ENCODE measurements around the gene MESP2. TPM values are rescaled to one million over a fixed set of nuclear protein-coding genes. Genes with fewer than 3 reads are reported as not detected.
"Not testable (repeated sequence)": the region's sequence is repeated elsewhere in the genome, so short reads cannot be mapped to it uniquely, and the experiment has no call there.

MESP2 gene
- polyA plus RNA-seq, 6 donors from 2014 or later: not detected

GRCh38 chr15:89777073-89777751, 1.1 kb downstream of the MESP2 start:
- H3K4me1 Mint-ChIP-seq: peaks cover 5 to 13% (median 10%) of the 10 kb centered on the region in 3 donors
- H3K36me3 Mint-ChIP-seq: no peaks in the 10 kb centered on the region
- H3K27ac Mint-ChIP-seq: no peak overlapping the region
- peaks cover 16 to 36% (median 25%) of the 10 kb centered on the region in 3 donors for H3K27me3 Mint-ChIP-seq
- peak overlapping the region in 7 of 8 donors; percentile 22 to 76 (median 55) for H3K4me3 Mint-ChIP-seq
- no peaks in the 10 kb centered on the region for H3K9me3 Mint-ChIP-seq
- ATAC-seq (ENCODE audit: low read depth in 2 of 2) (no peak), DNase-seq (no peak)

DNA sequence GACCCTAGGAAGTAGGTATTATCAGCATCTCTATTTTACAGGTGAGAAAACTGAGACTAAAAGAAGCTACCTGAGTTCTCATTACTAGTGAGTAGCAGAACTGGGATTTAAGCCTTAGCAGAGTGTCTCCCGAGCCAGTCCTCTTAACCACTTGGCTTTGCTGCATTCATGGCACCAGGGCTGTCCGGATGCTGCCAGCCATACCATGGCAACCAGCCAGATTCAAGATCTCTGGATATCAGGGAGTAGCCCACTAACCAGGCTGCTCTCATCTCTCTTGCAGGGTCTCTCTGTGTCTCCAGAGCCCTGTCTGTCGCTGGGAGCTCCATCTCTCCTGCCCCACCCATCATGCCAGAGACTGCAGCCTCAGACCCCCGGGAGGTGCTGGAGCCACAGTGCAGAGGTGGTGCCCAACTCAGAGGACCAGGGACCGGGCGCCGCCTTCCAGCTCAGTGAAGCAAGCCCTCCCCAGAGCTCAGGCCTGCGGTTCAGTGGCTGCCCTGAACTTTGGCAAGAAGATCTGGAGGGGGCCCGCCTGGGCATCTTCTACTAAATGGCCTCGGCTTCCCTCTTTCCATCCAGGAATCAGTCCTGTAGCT, 1.7 kb downstream of the MESP2 start:
- no peaks in the 10 kb centered on the region for H3K36me3 Mint-ChIP-seq
- peaks cover 16 to 36% (median 25%) of the 10 kb centered on the region in 3 donors for H3K27me3 Mint-ChIP-seq
- ATAC-seq (ENCODE audit: low read depth in 2 of 2): no peak
- no peaks in the 10 kb centered on the region for H3K9me3 Mint-ChIP-seq
- DNase-seq: no peak
- peaks cover 5 to 14% (median 13%) of the 10 kb centered on the region in 3 donors for H3K4me1 Mint-ChIP-seq
- peak overlapping the region in 4 of 8 donors; percentile 6 to 54 (median 30) for H3K4me3 Mint-ChIP-seq
- H3K27ac Mint-ChIP-seq: no peak overlapping the region

DNA sequence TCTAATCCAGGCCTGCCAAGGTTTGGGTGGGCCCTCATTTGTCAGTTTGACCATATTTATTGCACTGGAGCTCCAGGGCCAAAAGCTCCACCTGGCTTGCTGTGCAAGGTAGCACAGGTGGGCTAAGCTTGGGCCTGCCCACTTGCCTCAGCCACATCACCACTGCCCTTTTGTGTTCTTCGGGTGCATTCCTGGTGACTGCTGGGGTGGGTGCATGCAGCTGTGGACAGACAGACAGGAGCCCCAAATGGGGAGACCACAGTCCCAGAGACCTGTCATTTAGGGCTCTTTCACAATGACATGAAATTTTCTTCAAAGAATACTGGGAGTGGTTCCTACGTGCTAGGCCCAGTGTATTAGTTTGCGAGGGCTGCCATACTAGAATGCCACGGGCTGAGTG, 2.7 kb downstream of the MESP2 start:
- H3K27me3 Mint-ChIP-seq: peaks cover 16 to 35% (median 25%) of the 10 kb centered on the region in 3 donors
- no peak overlapping the region for H3K27ac Mint-ChIP-seq
- peak overlapping the region in 1 of 8 donors; percentile 70 for H3K4me3 Mint-ChIP-seq
- peaks cover 5 to 14% (median 13%) of the 10 kb centered on the region in 3 donors for H3K4me1 Mint-ChIP-seq
- DNase-seq (no peak), ATAC-seq (ENCODE audit: low read depth in 2 of 2) (no peak)
- H3K36me3 Mint-ChIP-seq: no peaks in the 10 kb centered on the region
- H3K9me3 Mint-ChIP-seq: no peaks in the 10 kb centered on the region

GRCh38 chr15:89780601-89781000, 4.5 kb downstream of the MESP2 start:
- Mint-ChIP-seq H3K27me3 (peaks cover 16 to 31% (median 17%) of the 10 kb centered on the region in 3 donors), H3K36me3 (no peaks in the 10 kb centered on the region), H3K4me3 (no peak overlapping the region)

DNA sequence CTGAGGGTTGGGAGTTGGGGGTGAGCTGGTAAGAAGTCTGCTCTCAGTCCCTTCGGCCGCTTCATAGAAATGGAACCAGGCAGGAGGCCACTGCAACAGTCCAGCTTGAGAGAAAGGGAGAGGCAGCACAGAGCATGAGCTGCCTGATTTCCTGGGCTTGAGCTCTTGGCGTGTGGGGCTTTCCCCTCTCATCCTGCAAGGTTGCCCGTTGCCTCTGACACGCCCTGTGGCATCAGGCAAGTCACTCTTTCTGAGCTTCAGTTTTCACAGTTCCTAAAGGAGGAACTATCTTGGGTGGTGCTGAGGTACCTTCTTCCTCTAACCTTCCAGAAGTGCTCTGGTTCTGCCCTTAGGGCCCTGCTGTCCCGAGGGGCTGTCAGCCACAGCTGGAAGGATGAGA, 4.9 kb downstream of the MESP2 start:
- DNase-seq: no peak
- H3K27ac Mint-ChIP-seq: peak overlapping the region in 1 of 6 donors; percentile 2
- H3K9me3 Mint-ChIP-seq: peaks cover 0 to 4% (median 0%) of the 10 kb centered on the region in 7 donors
- H3K4me3 Mint-ChIP-seq: peak overlapping the region in 2 of 8 donors; percentile 23 to 47
- no peaks in the 10 kb centered on the region for H3K36me3 Mint-ChIP-seq
- H3K27me3 Mint-ChIP-seq: peaks cover 16 to 31% (median 17%) of the 10 kb centered on the region in 3 donors
- peaks cover 5 to 14% (median 13%) of the 10 kb centered on the region in 3 donors for H3K4me1 Mint-ChIP-seq
- ATAC-seq (ENCODE audit: low read depth in 2 of 2): peak; percentile 48 to 50

More at GRCh38 chr15:89780601-89781000, 4.5 kb downstream of the MESP2 start:
- DNase-seq (no peak), ATAC-seq (ENCODE audit: low read depth in 2 of 2) (no peak)
- Mint-ChIP-seq H3K4me1 (peaks cover 5 to 14% (median 13%) of the 10 kb centered on the region in 3 donors), H3K9me3 (no peaks in the 10 kb centered on the region), H3K27ac (peak overlapping the region in 2 of 6 donors; percentile 2 to 16)

DNA sequence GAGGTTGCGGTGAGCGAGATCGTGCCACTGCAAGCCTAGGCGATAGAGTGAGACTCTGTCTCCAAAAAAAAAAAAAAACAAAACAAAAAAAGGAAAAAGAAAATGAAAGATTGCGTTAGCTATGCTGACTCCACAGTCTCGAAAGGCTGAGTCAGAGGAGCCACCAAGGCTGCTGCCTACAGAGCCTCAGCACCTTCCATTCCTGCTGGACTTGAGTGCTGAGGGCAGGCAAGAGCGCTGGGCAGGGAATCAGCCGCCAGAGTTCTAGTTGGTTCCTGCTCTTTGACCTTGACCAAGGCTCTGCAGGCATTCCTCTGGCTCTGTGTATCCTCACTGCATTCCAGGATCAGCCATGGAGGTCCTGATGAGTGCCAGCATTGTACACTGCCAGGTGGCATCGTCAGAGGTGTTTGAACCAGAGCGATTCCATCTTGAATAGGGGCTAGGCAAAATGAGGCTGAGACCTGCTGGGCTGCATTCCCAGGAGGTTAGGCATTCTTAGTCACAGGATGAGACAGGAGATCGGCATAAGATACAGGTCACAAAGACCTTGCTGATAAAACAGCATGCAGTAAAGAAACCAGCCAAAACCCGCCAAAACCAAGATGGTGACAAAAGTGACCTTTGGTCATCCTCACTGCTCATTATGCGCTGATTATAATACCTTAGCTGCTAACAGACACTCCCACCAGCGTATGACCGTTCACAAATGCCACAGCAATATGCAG, 5.9 kb downstream of the MESP2 start:
- peaks cover 16 to 28% (median 17%) of the 10 kb centered on the region in 3 donors for H3K27me3 Mint-ChIP-seq
- ATAC-seq (ENCODE audit: low read depth in 2 of 2) (peak in 1 of 2 donors; percentile 51), DNase-seq (no peak)
- H3K36me3 Mint-ChIP-seq: no peaks in the 10 kb centered on the region
- no peak overlapping the region for H3K27ac Mint-ChIP-seq
- peaks cover 0 to 4% (median 0%) of the 10 kb centered on the region in 7 donors for H3K9me3 Mint-ChIP-seq
- no peak overlapping the region for H3K4me3 Mint-ChIP-seq
- H3K4me1 Mint-ChIP-seq: peaks cover 5 to 13% (median 11%) of the 10 kb centered on the region in 3 donors

- peaks cover 5 to 11% (median 9%) of the 10 kb centered on the region in 3 donors for H3K4me1 Mint-ChIP-seq
- H3K4me3 Mint-ChIP-seq; H3K9me3 Mint-ChIP-seq; ATAC-seq (ENCODE audit: low read depth in 2 of 2); H3K27ac Mint-ChIP-seq; DNase-seq; H3K36me3 Mint-ChIP-seq: not testable (repeated sequence)
- peaks cover 14 to 25% (median 17%) of the 10 kb centered on the region in 3 donors for H3K27me3 Mint-ChIP-seq
Measured at GRCh38 chr15:89782619-89782950, 6.5 kb downstream of the MESP2 start.

DNA sequence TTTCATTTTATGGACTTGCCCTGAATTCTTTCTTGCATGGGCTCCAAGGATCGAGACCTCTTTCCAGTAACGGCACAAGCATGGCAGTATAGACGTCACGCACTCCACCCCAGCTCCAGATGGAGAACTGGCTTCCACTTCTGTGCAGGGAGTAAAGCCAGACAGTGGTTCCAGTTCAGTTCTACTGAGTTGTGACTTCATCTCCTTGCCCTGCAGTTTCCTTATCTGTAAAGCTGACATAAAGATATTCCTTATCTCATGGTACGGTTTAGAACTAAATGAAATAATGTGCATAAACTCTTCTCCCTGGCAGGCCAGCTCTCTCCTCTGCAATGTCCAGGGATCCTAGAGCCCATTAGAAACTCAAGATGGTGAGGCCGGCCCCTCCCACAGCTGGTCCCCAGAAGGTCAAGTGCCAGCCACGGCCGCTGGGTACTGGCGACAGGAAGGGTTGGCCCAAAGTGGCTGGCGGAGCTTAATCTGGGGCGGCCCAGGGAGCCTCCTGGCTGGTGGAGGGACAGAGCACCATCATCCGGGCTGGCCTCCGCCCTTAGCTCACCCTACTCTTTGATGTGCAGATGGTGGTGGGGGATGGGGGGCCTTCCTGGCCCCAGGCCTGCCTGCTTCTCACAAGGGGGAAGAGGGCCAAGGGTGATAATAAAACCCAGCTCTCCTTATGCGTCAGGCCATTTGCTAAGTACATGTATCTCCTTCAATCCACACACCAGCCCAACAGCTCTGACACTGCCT, 7.2 kb downstream of the MESP2 start:
- no peak overlapping the region for H3K4me3 Mint-ChIP-seq
- peaks cover 0 to 13% (median 8%) of the 10 kb centered on the region in 7 donors for H3K9me3 Mint-ChIP-seq
- H3K27me3 Mint-ChIP-seq: peaks cover 13 to 18% (median 15%) of the 10 kb centered on the region in 3 donors
- no peaks in the 10 kb centered on the region for H3K36me3 Mint-ChIP-seq
- peak overlapping the region in 1 of 6 donors; percentile 91 for H3K27ac Mint-ChIP-seq
- H3K4me1 Mint-ChIP-seq: peaks cover 5 to 11% (median 9%) of the 10 kb centered on the region in 3 donors
- no peak for ATAC-seq (ENCODE audit: low read depth in 2 of 2)
- DNase-seq: no peak

DNA sequence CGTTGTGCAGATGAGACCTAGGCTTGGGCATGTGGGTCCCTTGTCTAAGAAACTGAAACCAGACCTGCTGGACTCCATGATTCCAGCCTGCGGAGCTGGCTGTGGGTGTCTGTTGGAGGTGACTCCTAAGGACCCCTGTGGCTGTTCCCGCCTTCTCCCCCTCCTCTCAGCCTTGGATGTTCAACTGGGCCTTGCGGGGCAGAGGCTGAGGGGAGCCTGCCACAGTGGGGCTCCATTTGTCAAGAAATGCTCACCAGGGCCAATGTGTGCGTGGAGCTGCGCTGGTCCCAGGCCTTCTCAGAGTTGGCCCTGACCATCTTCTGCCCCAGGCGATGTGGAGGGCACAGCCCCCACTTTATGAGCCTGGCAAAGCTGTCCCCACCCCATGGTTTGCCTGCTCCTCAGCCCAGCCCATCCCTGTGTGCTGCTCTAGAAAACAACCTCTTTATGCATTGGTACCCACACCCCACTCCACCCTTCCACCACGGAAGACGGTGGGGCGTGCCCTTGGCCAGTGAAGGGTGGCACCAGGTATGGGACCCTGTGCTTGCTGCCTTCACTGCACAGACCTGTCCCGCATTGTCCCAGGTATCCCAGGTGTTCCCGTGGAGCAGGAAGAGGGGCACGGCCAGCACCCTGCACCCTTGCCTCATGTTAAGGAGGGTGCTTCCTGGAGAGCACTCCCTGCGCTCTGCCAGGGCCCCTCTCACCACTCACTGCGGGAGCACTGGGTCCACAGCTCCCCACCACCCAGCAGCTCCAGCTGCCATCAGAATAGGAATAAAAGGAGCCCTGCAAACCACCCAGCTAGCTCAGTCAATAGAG, 7.9 kb downstream of the MESP2 start:
- Mint-ChIP-seq H3K9me3 (peaks cover 0 to 16% (median 9%) of the 10 kb centered on the region in 7 donors), H3K36me3 (no peaks in the 10 kb centered on the region), H3K27me3 (peaks cover 9 to 13% (median 10%) of the 10 kb centered on the region in 3 donors), H3K4me3 (peak overlapping the region in 1 of 8 donors; percentile 18), H3K4me1 (peaks cover 5 to 11% (median 9%) of the 10 kb centered on the region in 3 donors), H3K27ac (no peak overlapping the region)
- DNase-seq: no peak
- no peak for ATAC-seq (ENCODE audit: low read depth in 2 of 2)

DNA sequence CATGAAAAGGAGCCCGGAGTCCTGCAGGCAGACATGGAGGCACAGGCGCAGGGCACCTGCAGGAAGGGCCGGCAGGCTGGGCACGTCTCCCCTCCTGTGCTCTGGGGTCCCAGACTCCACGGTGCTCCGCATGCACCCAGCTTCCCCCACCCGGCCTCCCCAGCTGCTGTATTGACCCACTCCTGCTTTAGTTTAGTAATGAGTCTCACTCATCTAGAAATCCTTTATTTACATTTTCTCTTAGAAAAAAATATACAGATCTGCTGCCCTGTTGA, 8.5 kb downstream of the MESP2 start:
- Mint-ChIP-seq H3K27me3 (peaks cover 8 to 13% (median 9%) of the 10 kb centered on the region in 3 donors), H3K36me3 (no peaks in the 10 kb centered on the region), H3K4me1 (peaks cover 5 to 11% (median 9%) of the 10 kb centered on the region in 3 donors), H3K27ac (no peak overlapping the region), H3K9me3 (peaks cover 0 to 17% (median 9%) of the 10 kb centered on the region in 7 donors), H3K4me3 (peak overlapping the region in 1 of 8 donors; percentile 18)
- DNase-seq (no peak), ATAC-seq (ENCODE audit: low read depth in 2 of 2) (no peak)

GRCh38 chr15:89785064-89785773, 9.1 kb downstream of the MESP2 start:
- DNase-seq (no peak), ATAC-seq (ENCODE audit: low read depth in 2 of 2) (no peak)
- H3K4me1 Mint-ChIP-seq: peaks cover 5 to 11% (median 9%) of the 10 kb centered on the region in 3 donors
- peaks cover 6 to 13% (median 9%) of the 10 kb centered on the region in 3 donors for H3K27me3 Mint-ChIP-seq
- H3K9me3 Mint-ChIP-seq: peaks cover 0 to 17% (median 11%) of the 10 kb centered on the region in 7 donors
- H3K27ac Mint-ChIP-seq: no peak overlapping the region
- no peak overlapping the region for H3K4me3 Mint-ChIP-seq
- H3K36me3 Mint-ChIP-seq: no peaks in the 10 kb centered on the region

DNA sequence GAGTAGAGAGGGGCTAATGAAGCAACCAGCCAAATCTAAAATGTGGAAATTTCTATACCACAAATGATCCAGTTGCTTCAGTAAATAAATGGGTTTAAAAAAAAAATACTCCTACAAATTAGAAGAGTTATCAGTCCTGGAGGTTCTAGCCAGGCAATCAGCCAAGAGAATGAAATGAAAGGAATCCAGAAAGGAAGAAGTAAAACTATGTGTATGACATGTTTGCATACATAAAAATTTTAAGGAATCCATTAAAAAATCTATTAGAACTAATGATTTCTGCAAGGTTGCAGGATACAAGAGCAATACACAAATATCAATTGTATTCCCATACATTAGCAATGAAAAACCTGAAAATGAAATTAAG, 9.6 kb downstream of the MESP2 start:
- no peak for ATAC-seq (ENCODE audit: low read depth in 2 of 2)
- no peaks in the 10 kb centered on the region for H3K36me3 Mint-ChIP-seq
- H3K27ac Mint-ChIP-seq: no peak overlapping the region
- no peak overlapping the region for H3K4me3 Mint-ChIP-seq
- DNase-seq: no peak
- H3K4me1 Mint-ChIP-seq: peaks cover 2 to 11% (median 5%) of the 10 kb centered on the region in 3 donors
- peaks cover under 1 to 10% (median 4%) of the 10 kb centered on the region in 3 donors for H3K27me3 Mint-ChIP-seq
- H3K9me3 Mint-ChIP-seq: peaks cover 0 to 17% (median 12%) of the 10 kb centered on the region in 7 donors

All from naive B cell (primary cell).